GDM1 (cell line): ENCODE data around the gene PRKRIP1.
"Not testable (repeated sequence)": the region's sequence is repeated elsewhere in the genome, so short reads cannot be mapped to it uniquely, and the experiment has no call there.

Source experiments
- DNase-seq: peaks from one replicate; lab custom pipeline; 2025; lab: John Stamatoyannopoulos, UW

The PRKRIP1 gene

GRCh38 chr7:102457352-102457924 lies 61.3 kb downstream of the PRKRIP1 start:
- no peak for DNase-seq

DNA sequence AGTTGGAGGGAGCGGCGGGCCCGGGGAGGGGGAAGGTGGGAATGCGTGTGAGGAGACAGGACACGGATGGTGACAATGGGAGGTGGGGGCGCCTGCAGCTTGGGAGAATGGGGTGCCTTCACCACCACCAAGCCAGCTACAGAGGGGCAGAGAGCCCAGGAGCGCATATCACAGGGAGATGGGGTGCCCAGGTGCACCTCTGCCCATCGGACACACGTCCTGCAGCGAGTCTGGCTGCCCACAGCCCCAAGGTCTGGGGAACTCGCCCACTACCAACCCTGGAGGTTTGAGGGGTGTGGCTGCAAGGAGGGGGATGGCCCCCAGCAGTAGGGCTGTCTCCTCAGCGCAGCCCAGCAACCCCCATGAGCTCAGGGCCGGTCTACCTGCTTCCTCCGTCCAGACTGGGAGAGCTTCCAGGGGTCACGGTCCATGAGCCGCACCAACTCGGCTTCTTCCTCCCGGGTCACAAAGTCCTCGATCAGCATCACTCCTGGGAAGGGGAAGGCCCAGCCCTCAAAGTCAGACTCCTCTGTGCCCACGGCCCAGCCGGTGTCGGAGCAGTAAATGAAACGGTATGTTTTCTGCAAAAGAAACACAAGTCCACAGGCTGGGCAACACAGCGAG lies 63.2 kb downstream of the PRKRIP1 start:
- DNase-seq, result no peak

- DNase-seq, result no peak
Measured at GRCh38 chr7:102460467-102460866, 64.3 kb downstream of the PRKRIP1 start.

DNA sequence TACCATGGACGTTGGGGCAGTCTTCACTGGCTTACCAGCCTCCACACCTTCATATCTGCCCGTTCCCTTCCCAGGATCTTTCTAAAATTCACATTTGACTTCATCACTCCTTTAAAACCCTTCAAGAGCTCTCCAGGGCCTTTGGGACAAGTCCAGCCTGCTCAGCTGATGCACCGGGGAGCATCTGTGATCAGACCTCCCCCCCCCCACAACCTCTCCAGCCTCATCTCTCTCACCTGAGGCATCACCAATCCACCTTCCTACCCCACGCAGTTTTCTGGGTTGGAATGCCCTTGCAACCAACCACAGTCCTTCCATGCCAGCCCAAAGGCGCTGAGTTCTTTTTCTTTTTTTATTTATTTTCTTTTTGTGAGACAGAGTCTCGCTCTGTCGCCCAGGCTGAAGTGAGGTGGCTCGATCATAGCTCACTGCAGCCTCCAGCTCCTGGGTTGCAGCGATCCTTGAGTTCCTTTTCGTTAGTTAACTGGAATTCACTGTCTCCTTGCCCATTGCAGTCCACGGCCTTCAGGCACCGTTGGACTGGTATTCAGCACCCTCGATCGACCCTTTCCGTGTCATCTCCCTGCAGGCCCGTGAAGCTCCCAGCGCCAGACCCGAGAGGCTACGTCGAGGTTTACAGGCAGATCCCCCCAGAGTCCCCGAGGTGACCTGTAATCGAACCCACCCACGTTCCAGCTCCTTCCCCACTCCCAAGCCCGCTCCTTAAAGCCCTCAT lies 67.8 kb downstream of the PRKRIP1 start:
- no peak for DNase-seq

GRCh38 chr7:102464577-102465280 lies 68.6 kb downstream of the PRKRIP1 start, which contains the start of the genes ALKBH4 and LRWD1:
ALKBH4 (minus strand) TSS chr7:102464863; CDS start chr7:102464836, 27 bp downstream.
LRWD1 (plus strand) TSS chr7:102464984; CDS start chr7:102465081, 97 bp downstream.
- DNase-seq, result peak; percentile 88

DNA sequence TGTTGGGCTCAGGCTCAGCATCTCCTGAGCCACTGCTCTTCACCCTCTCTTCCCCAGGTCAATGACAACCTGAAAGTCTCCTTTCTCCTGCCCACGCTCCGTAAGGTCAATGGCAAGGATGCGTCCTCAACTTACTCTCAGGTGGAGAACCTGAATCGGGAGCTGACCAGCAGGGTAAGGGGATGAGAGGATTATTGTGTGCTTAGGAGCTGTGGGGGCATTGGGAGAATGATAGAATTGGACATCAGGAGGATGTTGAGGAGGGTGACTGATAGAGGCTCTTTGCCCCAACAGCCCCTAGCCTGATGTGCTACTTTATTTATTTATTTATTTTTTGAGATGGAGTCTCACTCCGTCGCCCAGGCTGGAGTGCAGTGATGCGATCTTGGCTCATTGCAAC lies 69.9 kb downstream of the PRKRIP1 start:
- DNase-seq, result no peak

DNA sequence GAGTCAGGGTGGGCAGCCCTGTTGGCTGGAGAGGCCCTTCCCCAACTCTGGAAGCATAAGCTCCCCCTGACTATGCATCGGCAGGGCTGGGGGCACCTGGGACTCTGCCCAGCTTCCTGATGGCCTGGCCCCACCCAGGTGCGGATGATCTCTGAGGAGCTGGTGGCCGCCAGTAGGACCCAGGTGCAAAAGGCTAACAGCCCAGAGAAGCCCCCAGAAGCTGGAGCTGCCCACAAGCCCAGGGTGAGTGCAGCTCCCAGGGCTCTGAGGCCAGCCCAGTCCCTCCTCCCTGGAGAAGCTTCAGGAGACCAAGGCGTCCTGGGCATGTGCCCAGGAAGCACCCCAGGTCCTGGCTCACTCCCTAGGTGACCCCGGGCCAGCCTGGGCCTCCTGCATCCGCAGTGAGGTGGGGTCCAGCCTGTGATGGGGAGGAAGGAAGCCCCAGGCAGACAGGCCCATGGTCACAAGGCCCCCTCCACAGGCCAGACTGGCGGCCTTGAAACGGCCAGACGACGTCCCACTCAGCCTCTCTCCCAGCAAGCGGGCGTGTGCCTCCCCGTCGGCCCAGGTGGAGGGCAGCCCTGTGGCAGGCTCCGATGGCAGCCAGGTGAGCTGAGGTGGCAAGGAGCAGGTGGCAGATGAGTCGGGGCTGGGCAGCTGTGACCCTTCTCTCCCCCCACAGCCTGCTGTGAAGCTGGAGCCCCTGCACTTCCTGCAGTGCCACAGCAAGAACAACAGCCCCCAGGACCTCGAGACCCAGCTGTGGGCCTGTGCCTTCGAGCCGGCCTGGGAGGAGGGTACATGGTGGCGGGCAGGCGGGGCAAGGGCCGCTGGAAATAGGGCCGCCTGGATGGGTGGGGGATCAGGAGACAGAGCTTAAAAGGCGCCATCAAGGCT lies 71.7 kb downstream of the PRKRIP1 start:
- DNase-seq, result no peak

DNA sequence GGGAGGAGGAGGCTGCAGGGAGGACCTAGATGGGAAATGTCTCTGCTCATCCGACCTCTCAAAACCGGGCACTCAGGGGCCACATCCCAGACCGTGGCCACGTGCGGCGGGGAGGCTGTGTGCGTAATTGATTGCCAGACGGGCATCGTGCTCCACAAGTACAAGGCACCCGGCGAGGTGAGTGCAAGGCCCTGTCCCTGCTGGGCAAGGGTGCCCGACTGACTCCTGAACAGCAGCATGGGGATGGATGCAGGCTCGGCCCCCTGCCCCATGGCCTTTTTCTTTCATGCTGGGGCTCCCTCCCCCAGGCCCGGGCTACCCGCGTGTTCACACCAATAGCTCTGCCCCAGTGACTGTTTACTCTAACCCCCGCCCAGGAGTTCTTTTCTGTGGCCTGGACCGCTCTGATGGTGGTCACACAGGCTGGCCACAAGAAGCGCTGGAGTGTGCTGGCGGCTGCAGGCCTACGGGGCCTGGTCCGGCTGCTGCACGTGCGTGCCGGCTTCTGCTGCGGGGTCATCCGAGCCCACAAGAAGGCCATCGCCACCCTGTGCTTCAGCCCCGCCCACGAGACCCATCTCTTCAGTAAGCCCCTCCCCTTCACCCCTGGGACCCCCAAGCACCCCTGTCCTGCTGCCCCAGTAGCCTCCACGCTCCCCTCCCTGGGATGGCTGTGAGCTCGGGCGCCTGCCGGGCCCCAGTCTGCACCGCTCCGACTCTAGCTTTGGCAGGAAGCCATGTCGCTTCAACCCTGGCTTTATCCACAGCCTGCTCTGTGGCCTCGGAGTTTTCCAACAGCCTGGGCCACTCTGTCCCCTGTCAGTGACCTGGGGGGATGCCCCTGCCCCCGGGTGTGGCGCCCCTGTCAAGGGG lies 72.6 kb downstream of the PRKRIP1 start:
- no peak for DNase-seq

DNA sequence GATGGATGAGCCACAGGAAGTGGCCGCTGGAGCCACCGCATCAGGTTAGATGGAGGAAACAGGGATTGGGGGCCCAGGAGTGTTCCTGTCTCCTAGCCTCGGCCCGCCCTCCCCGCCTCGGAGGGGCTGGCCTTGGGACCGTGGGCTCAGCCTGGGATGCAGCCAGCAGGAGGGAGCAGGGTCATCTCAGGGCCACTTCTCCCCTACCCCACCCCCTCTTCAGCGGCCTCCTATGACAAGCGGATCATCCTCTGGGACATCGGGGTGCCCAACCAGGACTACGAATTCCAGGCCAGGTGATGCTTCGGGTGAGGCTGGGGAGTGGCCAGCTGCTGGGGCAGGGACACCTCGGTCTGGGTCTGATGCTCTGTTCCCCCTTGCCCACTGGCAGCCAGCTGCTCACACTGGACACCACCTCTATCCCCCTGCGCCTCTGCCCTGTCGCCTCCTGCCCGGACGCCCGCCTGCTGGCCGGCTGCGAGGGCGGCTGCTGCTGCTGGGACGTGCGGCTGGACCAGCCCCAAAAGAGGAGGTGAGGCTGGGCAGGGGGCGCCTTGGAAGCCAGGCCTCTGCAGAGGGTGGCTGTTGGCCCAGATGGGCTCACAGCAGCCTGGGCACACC lies 73.3 kb downstream of the PRKRIP1 start:
- DNase-seq, result no peak

GRCh38 chr7:102469972-102470825 lies 74.0 kb downstream of the PRKRIP1 start:
- DNase-seq, result no peak

GRCh38 chr7:102471791-102472125 lies 75.6 kb downstream of the PRKRIP1 start:
- no peak for DNase-seq

DNA sequence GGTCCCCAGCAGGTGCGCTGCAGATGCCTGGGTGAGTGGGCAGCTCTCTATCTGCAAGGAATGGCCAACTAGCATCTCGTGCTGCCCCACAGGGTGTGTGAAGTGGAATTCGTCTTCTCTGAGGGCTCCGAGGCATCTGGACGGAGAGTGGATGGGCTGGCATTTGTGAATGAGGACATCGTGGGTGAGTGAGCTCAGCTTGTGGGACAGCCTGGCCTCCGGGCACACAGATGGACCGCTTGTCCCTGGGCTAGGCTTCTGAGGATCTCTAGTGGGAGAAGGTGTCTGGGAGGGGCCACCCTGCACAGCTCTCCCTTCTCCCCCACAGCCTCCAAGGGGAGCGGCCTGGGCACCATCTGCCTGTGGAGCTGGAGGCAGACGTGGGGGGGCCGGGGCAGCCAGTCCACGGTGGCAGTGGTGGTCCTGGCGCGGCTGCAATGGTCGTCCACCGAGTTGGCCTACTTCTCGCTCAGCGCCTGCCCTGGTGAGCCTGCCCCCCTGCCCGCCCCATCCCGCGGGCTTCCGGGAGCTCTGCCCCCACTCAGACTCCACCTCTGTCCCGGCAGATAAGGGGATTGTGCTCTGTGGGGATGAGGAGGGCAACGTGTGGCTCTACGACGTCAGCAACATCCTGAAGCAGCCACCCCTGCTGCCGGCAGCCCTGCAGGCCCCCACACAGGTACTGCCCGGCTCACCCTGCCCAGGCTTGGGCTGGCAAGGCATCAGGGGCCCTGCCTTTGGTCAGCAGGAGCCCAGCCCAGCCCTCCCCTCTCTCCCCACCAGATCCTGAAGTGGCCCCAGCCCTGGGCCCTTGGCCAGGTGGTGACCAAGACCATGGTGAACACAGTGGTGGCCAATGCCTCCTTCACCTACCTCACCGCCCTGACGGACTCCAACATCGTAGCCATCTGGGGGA lies 76.2 kb downstream of the PRKRIP1 start:
- no peak for DNase-seq

DNA sequence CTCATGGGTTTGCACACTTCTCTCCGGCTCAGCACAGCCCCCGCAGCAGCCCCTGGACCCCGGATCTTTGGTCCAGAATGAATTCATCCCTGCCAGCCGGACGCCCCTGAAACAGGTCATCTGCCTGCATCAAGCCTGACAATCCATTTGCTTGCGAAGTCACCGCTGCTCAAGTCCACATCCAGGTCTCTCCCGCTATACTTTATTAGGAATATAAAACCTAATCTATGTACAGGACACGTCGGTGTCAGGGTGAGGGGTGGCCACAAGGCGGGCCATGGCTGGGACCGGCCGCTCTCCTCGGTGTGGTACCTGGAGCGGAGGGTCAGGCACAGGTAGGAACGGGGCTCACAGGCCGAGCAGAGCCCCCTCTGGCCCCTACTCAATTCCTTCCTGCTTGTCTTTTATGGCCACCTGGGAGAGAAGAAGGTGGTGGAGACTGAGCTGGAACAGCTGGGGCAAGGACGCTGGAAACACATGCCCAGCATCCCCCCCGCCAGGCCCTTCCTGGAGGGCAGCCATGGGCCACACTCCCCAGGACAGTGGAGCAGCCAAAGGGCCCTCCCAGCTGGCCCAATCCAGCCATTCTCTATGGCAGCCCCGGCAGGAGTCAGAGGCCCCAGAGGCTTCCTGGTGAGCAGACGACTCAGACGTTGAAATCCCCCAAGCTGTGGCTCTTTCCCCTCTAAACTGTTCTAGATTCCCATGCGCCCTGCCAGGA lies 77.3 kb downstream of the PRKRIP1 start:
- DNase-seq, result no peak

- DNase-seq, result not testable (repeated sequence)
Measured at GRCh38 chr7:102474116-102474515, 78.0 kb downstream of the PRKRIP1 start.

DNA sequence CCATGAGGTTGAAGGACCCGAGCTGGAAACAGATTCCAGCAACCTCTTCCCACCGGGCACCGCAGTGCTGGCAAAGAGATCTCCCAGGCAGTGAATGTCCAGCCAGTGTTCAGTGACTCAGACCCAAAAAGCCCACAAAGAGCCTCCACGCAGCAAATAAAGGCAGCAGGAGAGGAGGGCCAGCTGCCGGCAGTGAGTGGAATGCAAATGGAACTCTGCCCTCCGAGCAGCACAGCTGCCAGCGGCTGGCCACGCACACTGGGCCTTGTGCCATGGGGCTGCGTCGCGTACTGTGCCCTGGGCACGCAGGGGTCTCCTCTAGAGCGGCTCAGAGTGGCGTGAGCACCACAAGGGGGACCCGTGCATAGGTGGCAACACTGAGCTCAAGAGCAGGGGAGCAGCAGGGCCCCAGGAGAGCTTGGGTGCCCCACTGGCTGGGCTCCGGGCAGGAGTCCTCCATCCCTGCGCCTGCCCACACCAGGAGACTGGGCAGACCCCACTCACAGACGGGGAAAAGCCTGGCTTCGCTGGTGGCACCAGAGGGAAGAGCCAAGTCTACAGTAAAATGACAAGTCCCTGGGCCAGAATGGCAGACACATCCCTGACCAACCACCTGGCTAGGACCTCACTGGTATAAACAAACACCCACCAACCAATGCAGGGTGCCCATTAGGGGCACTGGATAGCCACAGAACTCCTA lies 78.7 kb downstream of the PRKRIP1 start:
- DNase-seq, result not testable (repeated sequence)
